Superior temporal gyrus (tissue), 1 donor: ENCODE results near the gene LYAR.
"Not testable (repeated sequence)": the region's sequence is repeated elsewhere in the genome, so short reads cannot be mapped to it uniquely, and the experiment has no call there.

Source experiments
- DNase-seq: peaks from one replicate; pipeline ENCODE4 v3.0.0-alpha.2; 2016; ENCODE audit errors: extremely low spot score

Gene LYAR

DNA sequence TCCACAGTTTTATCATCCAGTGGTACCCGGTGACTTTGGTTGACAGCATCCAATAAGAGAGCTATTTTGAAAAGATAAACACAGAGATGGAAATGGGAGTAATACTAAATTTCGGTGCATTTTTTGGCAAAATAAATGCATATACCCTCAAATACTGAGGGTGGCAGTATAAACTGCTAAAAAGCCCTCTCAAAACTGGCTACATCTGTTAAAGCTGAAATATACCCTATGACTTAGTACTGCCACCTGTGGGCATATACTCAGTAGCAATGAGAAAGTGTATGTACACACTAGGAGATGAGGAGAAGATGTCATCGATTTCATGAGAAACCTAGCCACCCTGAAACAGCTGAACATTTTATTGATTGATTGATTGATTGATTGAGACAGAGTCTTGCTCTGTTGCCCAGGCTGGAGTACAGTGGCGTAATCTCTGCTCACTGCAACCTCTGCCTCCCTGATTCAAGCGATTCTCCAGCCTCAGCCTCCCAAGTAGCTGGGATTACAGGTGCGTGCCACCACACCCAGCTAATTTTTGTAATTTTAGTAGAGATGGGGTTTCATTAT lies 29.7 kb downstream of the LYAR start:
- peak; percentile 43 for DNase-seq

DNA sequence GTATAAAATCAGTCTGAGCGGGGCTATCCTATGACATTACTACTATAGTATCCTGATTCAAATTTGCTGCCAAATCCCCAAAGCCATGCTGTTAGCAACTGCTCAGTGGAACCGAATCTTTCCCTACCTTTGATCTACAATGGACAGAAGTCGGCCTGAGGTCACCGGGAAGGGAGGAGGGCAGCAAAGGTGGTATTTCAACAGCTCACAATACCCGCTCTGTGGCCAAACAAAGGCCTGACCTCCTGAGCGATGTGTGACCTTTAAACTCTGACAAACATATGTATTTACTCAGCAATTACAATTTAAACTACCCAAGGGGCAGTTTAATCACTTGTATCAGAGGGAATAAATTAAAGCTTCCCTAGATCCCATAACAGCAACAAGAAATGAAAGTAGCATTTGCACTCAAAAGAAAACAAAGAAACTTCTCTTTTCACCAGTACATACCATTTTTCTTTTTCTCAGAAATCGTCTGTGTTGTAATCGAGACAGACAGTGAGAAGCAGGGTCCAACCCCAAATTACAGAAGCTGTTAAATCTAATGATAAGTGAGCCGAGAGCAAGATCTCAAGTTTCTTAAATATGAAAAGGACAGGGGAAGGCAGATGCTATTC lies 30.4 kb downstream of the LYAR start:
- DNase-seq, result no peak

GRCh38 chr4:4257705-4258104 lies 32.2 kb downstream of the LYAR start:
- DNase-seq, result not testable (repeated sequence)

- DNase-seq, result no peak
These were observed 33.2 kb downstream of the LYAR start for GRCh38 chr4:4256799-4257198.

- peak; percentile 89 for DNase-seq
These were observed 35.3 kb downstream of the LYAR start for GRCh38 chr4:4254666-4255065.

DNA sequence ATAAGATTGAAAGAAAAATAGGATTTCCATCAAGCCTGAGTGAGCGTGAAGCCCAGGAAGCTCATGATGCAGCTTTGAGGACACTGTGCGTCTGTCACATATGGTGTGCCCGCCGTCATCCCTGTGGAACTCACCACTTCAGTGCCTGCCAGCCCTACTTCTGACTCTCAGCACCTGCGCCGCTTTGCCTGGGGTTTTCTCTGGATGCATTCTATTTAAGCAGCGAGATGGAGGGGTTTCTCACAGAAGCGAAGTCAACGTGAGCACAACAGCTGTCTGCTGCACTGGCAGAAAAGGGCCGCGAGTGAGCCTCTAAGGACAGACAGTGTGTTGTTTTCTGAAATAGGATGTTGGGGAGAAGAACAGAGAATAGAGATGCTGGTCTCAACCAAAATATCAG lies 35.8 kb downstream of the LYAR start:
- peak; percentile 44 for DNase-seq

- no peak for DNase-seq
These were observed 40.1 kb downstream of the LYAR start for GRCh38 chr4:4249866-4250265.

DNA sequence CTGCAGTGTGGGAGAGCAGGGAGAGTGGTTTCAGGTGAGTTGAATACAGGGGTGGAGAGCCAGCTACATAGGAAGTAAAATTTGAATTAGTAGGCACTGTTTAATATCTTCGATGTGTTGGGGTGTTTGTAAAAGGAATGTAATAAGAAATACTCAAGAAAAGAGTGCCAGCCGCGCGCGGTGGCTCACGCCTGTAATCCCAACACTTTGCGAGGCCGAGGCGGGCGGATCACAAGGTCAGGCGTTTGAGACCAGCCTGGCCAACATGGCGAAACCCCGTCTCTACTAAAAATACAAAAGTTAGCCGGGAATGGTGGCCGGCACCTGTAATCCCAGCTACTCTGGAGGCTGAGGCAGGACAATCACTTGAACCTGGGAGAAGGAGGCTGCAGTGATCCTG lies 40.6 kb downstream of the LYAR start:
- DNase-seq, result not testable (repeated sequence)

DNA sequence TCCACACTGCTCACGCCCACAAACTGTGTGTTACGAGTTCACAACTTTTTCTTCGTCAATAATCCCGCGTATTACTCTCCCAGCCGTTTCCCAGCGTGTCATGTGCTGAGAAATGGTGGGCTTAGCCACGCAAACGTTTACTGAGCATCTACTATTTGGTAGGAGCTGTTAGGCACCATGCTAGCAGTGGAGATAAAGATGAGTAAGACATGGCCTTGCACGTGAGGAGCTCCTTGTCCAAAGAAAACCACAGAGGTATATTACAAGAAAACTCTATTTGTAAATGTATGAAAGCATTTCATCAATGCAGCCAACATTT lies 41.1 kb downstream of the LYAR start:
- no peak for DNase-seq

DNA sequence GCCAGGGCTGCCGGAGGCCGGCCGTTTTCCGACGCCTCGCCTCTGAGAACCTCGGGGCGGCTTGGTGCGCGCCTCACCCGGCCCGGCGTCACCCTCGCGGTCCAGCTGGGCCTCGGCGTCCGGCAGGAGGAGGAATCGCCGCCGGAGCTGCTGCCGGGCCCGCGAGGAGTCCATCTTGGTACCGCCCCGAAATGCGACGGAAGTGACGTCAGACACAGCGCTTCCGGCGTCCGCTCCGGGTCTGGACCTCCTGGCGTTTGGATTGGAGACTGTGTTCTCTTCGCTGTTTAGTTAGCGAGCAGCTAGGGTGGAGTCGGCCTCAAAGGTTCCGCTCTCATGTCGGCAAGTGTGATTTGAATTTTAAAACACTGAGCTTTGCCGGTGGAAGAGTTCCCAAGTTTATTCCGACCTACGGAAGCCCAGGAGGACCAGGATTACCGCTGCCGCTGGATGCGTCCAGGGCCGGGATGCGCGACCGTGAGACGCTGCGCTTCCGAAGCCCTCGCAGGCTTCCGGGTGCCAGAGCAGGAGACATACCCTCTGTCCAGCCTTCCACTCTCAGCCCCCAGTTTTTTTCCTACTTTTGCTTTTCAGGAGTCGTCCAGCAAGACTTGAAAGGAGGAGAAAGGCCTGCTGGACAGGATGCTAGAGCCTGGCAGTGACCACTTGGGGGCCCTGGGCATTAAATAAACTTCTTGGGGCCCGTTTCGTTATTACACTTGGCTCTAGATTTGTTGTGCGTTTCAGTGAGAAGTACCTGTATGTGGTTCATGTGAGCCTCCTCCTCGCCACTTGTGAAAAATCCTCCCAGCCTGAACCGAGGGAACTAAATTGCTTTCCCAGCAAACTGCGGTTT lies 41.7 kb downstream of the LYAR start, which contains the start of gene TMEM128:
Gene TMEM128 (minus strand): TSS at position 195 of the 856 bp plus-strand sequence. CDS start 21 bp downstream, at position 174.
- DNase-seq, result peak; percentile 98

GRCh38 chr4:4247696-4248028 lies 42.3 kb downstream of the LYAR start:
- no peak for DNase-seq

DNA sequence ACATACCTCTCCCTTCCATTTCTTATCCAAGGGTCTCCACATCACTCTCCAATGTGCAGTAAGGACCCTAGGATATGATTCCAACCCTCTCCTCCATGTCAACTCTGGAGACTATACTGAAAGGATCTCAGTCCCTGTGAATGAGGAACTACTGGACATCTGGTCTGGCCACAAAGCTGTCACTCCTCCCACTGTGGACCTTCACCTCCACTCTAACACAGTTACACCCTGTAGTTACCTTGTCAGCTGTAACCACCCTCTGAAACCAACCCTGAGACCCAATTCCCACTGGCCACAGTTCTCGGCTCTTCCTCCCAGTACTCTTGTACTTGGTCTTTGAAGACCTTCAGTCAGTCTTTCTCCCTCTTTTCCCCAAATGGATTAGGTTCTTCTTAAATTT lies 44.8 kb downstream of the LYAR start:
- no peak for DNase-seq

DNA sequence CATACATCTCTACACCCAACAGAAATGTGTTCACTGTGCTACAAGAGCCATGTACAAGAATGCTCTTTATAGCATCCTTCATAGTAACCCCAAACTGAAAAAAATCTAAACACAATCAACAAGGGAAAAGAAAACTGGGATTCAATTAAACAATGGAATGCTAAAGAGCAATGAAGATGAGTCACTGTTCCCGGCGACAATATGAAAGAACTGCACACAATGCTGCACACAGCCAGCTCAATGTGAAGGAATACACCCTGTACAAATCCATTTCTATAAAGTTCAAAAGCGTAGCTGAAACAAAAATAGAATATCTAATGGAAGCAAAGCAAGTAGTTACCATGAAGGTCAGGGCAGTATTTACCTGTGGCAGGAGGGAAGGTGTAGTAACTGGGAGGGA lies 50.4 kb downstream of the LYAR start:
- DNase-seq, result not testable (repeated sequence)

DNA sequence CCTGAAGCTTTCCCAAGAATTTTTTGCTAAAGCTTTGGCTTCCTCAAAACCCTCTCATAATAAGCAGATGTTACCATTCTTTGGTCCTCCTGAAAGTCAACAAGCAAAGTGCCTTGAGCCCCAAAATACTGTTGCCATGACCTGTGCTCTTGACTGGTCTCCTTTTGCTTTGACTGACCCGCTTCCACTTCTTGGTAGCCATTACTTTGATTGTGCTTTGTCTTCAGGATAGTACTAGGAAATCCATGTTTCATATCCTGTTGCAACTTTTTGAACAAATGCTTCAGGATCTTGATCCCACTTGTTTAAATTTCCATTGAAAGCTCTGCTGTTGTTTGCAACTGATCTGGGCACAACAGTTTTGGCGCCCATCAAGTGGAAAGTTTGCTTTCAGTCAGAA lies 56.3 kb downstream of the LYAR start:
- no peak for DNase-seq

- DNase-seq, result no peak
These were observed 61.6 kb downstream of the LYAR start for GRCh38 chr4:4228356-4228668.

DNA sequence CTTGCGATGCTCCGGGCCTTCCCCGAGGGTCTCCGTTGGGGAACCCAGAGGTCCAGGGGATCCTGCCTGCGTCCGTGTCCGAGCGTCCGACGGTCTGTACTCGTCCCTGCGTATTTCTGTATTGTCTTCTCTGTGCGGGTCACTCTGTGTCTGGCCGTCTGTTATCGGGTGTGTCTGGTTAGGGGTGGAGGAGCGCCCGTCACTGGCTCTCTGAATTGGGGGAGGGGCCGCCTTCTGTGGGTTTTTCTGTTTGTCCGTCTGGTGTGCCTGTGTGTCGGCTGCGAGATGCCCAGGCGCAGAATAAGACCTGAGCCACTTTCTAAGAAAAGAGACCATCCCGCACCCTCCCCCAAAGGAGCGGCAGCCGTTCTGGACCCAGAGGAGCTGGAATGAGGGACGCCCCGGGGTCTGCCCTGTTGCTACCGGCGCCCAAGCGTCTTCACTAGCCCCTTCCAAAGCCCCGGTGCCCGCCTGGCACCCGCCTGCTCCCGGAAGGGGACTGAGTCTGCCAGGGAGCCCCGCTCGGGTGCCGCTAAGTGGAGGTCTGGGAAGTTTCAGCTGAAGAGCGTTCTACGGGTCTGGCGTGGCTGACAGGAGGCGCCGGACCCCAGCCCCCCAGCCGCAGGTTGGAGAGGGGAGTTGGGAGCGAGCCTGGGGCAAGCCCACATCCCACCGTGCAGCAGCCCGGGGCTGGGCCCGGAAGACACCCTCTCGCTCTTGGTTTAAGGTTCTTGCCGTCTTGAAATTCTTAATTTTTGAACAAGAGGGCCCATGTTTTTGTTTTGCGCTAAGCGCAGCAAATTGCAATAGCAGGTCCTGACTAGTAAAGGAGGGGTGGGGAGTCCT lies 62.2 kb downstream of the LYAR start:
- DNase-seq, result no peak

GRCh38 chr4:4226606-4227438 lies 63.1 kb downstream of the LYAR start, which contains the start of gene OTOP1:
Gene OTOP1 (minus strand): TSS chr4:4226929. CDS start chr4:4226864, 65 bp downstream.
- DNase-seq, result no peak

DNA sequence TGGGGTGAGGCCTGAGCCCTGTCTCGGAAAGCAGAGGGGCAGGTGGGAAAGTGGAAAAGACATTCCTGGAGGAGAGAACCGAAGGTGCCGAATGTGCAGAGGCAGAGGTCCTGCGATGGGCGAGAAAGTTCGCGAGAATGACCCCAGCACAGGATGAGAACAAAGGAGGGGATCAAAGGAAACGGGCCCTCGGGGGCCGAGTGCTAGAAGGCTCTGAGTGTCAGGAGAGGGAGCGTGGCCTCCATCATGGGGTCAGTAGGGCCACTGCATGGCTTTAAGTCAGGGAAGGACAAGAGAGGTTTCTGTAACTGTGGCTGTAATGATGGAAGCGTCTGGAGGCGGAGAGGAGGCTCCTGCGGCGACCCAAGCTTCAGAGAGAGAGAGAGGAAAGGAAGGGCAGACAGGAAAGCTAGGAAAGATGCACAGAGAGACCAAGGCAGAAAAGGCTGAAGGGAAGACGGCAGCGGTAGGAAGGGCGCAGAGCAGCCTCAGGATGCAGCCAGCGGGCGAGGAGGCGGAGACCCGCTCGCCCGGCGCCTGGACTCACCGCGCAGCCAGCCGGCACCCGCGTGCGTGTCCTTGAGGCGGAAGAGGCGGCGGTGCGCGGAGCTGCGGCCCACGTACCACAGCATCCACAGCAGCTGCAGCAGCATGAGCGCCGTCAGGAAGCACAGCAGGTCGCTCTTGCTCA lies 63.9 kb downstream of the LYAR start:
- DNase-seq, result no peak
